PFSK-1 (cell line): ENCODE measurements around the gene TMEM255B.

Experiments used
- FOXP2 ChIP-seq: optimal IDR thresholded peaks from 2 replicates; pipeline ENCODE3; 2011; ENCODE audit warnings: borderline replicate concordance, control low read depth, inconsistent platforms; ENCODE audit not compliant: insufficient read depth; ENCODE audit errors: extremely low read length, extremely low read depth
- POLR2AphosphoS5 ChIP-seq: IDR thresholded peaks from 2 replicates; pipeline ENCODE4 v1.6.1; 2012; ENCODE audit warnings: low read depth, mild to moderate bottlenecking, control low read depth, low read length, moderate library complexity
- SIN3A ChIP-seq: IDR thresholded peaks from 2 replicates; pipeline ENCODE4 v1.6.1; 2012; ENCODE audit warnings: mild to moderate bottlenecking, low read length, moderate library complexity, borderline replicate concordance; ENCODE audit not compliant: insufficient read depth
- TAF1 ChIP-seq: IDR thresholded peaks from 2 replicates; pipeline ENCODE4 v1.6.1; 2012; ENCODE audit warnings: low read length, control low read depth, borderline replicate concordance; ENCODE audit not compliant: insufficient read depth
- TF ChIP-seq, protein P1 (sequence below), 2 experiments: IDR thresholded peaks; 2 replicates each; pipeline versions ENCODE4 v1.6.1 to v1.8.0; 2011 to 2012; ENCODE audit warnings: low read depth in 2 of 2, low read length in 2 of 2, control low read depth in 1 of 2, inconsistent platforms in 1 of 2, mild to moderate bottlenecking in 1 of 2, moderate library complexity in 1 of 2; ENCODE audit not compliant: insufficient read depth in 1 of 2

The TMEM255B gene

DNA sequence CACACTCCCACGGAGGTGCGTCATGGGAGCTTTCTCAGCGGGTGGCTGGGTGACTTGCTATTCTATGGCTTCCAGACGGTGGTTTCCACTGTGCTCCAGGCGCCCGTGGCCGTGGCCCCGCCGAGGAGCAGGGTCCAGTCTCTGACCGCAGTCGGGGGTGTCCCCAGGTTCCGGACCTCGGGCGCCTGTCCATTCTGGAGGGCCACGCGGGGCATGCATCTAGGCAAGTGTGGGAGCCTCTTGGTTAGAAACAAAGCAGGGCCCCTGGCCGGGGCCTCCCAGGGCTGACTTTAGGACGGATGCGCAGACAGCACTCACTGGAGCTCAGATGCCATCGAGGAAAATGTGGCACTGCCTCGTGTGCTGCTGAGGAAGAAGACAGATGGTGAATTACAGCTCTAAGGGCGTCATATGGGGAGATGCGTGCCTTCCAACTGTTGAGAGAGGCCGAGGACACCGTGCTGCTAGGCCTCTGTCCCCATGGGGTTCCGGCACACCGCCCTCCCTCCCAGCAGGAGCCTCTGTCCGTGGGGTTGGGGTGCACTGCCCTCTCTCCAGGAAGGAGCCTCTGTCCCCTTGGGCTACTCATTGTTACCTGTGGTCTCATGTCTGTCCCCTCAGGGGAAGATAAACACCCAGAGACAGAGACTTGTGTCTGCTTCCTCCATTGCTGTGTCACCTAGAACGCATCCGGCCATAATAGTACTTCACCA is 38.1 kb downstream of the TMEM255B start:
- TF ChIP-seq FOXP2 (no peak), TAF1 (no peak), POLR2AphosphoS5 (no peak), SIN3A (no peak)
- TF ChIP-seq, protein P1, sequence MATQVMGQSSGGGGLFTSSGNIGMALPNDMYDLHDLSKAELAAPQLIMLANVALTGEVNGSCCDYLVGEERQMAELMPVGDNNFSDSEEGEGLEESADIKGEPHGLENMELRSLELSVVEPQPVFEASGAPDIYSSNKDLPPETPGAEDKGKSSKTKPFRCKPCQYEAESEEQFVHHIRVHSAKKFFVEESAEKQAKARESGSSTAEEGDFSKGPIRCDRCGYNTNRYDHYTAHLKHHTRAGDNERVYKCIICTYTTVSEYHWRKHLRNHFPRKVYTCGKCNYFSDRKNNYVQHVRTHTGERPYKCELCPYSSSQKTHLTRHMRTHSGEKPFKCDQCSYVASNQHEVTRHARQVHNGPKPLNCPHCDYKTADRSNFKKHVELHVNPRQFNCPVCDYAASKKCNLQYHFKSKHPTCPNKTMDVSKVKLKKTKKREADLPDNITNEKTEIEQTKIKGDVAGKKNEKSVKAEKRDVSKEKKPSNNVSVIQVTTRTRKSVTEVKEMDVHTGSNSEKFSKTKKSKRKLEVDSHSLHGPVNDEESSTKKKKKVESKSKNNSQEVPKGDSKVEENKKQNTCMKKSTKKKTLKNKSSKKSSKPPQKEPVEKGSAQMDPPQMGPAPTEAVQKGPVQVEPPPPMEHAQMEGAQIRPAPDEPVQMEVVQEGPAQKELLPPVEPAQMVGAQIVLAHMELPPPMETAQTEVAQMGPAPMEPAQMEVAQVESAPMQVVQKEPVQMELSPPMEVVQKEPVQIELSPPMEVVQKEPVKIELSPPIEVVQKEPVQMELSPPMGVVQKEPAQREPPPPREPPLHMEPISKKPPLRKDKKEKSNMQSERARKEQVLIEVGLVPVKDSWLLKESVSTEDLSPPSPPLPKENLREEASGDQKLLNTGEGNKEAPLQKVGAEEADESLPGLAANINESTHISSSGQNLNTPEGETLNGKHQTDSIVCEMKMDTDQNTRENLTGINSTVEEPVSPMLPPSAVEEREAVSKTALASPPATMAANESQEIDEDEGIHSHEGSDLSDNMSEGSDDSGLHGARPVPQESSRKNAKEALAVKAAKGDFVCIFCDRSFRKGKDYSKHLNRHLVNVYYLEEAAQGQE (IDR thresholded peaks at IDR 0.05; ENCODE audit: insufficient read depth in 1 of 2, low read depth in 2 of 2, low read length in 2 of 2): no peak

DNA sequence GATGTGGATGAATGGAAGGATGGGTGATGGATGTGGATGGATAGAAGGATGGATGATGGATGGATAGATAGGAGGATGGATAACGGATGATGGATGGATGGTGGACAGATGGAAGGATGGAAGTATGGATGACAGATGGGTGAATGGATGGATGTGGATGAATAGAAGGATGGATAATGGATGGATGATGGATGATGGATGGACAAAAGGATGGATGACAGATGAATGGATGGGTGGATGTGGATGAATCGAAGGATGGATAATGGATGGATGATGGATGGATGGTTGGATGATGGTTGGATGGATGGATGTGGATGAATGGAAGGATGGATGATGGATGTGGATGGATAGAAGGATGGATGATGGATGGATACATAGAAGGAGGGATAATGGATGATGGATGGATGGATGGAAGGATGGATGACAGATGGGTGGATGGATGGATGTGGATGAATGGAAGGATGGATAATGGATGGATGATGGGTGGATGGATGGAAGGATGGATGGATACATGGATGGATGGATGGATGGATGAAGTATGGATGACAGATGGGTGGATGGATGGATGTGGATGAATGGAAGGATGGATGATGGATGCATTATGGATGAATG is 39.3 kb downstream of the TMEM255B start:
- no peak for TF ChIP-seq FOXP2
- TF ChIP-seq, protein P1 (IDR thresholded peaks at IDR 0.05; ENCODE audit: insufficient read depth in 1 of 2, low read depth in 2 of 2, low read length in 2 of 2): no peak
- no peak for TF ChIP-seq POLR2AphosphoS5
- TF ChIP-seq TAF1: no peak
- no peak for TF ChIP-seq SIN3A

DNA sequence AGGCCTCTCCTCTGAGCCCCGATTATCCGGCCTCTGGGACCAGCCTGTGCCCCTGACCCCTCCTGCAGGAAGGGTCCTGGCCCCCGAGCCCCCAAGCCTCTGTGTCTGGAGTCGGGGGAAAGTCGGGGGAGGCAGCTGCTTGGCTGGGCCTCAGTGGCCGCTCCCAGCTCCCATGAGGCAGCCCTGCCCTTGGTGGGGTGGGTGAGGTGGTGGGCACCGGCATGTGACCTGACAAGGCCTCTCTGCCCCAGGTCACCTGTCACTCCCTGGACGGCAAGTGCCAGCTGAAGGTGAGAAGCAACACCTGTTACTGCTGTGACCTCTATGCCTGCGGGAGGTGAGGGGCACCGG is 41.5 kb downstream of the TMEM255B start:
- TF ChIP-seq SIN3A: no peak
- TF ChIP-seq TAF1: no peak
- TF ChIP-seq POLR2AphosphoS5: no peak
- TF ChIP-seq, protein P1 (IDR thresholded peaks at IDR 0.05; ENCODE audit: insufficient read depth in 1 of 2, low read depth in 2 of 2, low read length in 2 of 2): no peak
- TF ChIP-seq FOXP2: no peak

DNA sequence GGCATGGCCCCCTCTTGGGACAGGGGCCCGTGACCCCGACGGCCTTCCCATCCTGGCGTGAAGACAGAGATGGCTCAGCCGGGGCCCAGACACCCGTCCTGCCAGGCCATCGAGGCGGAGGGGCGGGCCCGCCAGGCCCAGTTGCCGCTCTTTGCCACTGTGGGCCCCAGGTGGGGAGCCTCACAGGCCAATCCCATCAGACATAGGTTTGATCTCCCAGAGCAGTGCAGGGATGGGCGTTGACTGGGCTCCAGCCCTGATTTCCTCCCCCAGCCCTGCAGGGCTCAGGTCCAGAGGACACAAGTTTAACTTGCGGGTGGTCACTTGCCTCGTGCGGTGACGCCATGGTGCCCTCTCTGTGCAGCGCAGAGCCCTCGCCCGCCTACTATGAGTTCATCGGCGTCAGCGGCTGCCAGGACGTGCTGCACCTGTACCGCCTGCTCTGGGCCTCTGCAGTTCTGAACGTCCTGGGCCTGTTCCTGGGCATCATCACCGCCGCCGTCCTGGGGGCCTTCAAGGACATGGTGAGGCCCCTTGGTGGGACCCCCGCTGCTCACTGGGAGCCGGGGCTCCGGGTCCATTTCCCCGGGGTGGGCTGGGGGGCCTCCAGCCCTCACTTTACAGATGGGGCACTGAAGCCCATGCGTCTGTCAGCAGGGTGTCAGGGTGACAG is 42.4 kb downstream of the TMEM255B start:
- no peak for TF ChIP-seq FOXP2
- TF ChIP-seq, protein P1 (IDR thresholded peaks at IDR 0.05; ENCODE audit: insufficient read depth in 1 of 2, low read depth in 2 of 2, low read length in 2 of 2): no peak
- no peak for TF ChIP-seq TAF1
- no peak for TF ChIP-seq POLR2AphosphoS5
- no peak for TF ChIP-seq SIN3A
